D721Med (cell line): Measurements from ENCODE around the gene AP3B1.
"Not testable (repeated sequence)": the region's sequence is repeated elsewhere in the genome, so short reads cannot be mapped to it uniquely, and the experiment has no call there.

Experiments used
- DNase-seq: peaks from one replicate; pipeline ENCODE4 v3.0.0; 2011; ENCODE audit warnings: low spot score; ENCODE audit not compliant: insufficient read length
- FAIRE-seq: peaks from 2 replicates; lab custom pipeline; 2011; peaks lifted over from hg19 to GRCh38; lab: Jason Lieb, UNC
- TF ChIP-seq, protein P1 (sequence below): IDR thresholded peaks from 2 replicates; pipeline ENCODE4 v1.5.1; 2012; ENCODE audit warnings: mild to moderate bottlenecking, control low read depth; ENCODE audit not compliant: insufficient read depth; ENCODE audit errors: missing control alignments

AP3B1 gene

DNA sequence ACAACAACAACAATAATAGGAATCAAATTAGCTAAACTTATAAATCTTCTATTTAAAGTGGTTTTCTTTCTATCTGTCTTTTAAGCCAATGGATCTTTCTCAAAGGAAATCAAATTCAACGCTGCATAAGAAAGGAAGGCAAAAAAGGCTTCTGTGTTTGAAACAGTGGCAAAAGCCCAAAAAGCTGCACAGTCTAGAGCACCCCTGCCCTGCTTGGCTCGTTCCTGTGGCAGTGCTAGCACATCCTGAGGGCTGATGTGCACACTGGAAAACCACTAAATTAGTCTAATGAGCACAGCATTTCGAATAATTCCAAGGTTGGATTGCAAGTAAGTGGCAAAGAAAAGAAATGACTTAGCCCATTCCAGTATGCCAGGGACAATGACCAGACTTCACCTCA is 80.7 kb downstream of the AP3B1 start:
- DNase-seq = no peak
- no peak for FAIRE-seq
- TF ChIP-seq, protein P1, sequence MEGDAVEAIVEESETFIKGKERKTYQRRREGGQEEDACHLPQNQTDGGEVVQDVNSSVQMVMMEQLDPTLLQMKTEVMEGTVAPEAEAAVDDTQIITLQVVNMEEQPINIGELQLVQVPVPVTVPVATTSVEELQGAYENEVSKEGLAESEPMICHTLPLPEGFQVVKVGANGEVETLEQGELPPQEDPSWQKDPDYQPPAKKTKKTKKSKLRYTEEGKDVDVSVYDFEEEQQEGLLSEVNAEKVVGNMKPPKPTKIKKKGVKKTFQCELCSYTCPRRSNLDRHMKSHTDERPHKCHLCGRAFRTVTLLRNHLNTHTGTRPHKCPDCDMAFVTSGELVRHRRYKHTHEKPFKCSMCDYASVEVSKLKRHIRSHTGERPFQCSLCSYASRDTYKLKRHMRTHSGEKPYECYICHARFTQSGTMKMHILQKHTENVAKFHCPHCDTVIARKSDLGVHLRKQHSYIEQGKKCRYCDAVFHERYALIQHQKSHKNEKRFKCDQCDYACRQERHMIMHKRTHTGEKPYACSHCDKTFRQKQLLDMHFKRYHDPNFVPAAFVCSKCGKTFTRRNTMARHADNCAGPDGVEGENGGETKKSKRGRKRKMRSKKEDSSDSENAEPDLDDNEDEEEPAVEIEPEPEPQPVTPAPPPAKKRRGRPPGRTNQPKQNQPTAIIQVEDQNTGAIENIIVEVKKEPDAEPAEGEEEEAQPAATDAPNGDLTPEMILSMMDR = no peak

DNA sequence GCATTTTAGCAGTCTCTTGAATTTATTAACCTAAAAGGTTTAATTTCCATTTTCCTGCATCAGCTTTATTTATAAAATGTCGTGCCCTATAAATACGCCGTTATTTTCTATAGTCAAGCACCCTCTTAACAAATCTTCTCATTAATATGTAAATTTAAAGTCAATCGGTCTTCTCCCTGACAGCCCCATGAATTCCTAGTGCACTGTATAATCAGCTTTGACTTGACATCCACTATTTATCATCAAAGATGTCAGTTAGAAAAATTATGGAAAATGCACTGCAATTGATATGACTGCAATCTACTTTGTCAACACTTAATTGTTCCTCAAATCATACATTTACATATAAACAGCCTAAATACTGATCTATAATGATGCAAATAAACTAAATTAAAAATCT is 83.4 kb downstream of the AP3B1 start:
- DNase-seq = no peak
- FAIRE-seq = no peak
- TF ChIP-seq, protein P1 = no peak

DNA sequence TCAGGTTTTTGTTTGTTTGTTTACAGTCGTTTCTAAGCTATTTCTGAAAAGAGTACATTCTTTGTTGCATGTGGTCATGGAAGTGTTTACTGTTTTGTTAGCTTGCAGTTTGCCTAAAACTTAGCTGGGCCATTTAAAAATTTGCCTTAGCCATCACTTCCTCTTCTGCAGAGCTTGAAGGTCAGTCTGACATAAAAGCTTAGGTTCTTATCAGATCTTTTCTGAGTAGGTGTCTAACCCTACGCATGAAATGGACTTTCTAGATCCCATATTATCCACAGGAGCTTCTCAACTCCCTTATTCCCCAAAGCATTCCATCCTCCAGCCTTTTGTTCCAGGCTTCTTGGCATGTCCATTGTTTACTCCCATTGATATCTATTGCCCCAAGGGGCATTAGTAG is 90.3 kb downstream of the AP3B1 start:
- no peak for DNase-seq
- TF ChIP-seq, protein P1 = no peak
- no peak for FAIRE-seq

DNA sequence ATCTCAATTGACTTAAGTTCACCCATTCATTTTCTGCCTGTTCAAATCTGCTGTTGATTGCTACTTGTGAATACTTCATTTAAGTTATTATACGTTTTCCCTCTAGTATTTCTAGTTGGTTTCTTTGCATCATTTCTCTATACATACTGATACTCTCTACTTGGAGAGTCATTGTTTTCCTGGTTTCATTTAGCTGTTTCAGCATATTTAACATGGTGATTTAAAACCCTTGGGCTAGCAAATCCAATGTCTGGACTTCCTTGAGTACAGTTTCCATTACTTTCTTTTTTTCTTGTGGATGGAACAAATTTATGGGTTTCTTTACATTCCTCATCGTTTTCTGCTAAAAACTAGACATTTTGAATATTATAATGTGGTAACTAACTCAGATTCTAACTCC is 90.7 kb downstream of the AP3B1 start:
- TF ChIP-seq, protein P1 = no peak
- no peak for FAIRE-seq
- DNase-seq = no peak

DNA sequence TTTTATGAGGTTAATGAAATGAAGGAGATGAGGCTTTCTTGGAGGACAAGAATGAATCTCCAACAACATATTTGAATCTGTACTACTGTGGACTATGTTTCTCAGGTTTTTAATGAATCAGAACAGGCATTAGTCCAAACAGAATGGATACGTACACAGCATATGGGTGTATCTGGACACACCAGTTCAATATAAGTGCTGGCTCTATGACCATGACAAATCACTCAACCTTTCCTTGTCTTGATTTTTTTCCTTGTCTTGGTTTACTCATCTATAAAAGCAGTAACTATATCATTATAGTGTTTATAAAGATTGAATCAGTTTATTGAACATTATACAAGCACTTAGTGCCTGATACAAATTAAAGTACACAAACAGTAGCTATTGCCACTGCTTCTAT is 104.1 kb downstream of the AP3B1 start:
- FAIRE-seq (no peak), DNase-seq (no peak)
- TF ChIP-seq, protein P1 = no peak

DNA sequence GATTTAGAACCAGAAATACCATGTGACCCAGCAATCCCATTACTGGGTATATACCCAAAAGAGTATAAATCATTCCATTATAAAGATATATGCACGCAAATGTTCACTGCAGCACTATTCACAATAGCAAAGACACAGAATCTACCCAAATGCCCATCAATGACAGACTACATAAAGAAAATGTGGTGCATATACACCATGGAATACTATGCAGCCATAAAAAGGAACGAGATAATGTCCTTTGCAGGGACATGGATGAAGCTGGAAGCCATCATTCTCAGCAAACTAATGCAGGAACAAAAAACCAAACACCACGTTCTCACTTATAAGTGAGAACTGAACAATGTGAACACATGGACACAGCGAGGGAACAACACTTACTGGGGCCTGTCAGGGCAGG is 105.8 kb downstream of the AP3B1 start:
- DNase-seq, FAIRE-seq: not testable (repeated sequence)

DNA sequence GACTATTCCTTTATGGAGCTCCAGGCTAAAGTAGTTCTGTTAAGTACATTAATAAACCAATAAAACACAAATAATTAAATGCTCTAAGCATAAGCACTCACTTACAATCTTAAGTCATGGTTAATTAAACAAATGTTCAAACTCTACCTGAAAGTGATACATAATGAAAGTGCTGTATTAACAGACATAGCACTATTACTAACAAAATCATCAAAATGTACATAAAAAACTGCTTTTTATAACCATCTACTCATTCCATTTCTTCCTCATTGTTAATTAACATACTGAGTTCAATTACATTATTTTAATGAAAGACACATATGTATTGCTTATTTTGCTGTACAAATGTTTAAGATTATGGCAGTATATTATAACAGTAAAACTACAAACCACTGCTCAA is 107.3 kb downstream of the AP3B1 start:
- FAIRE-seq (peak; percentile 16), DNase-seq (no peak)
- TF ChIP-seq, protein P1 = no peak

DNA sequence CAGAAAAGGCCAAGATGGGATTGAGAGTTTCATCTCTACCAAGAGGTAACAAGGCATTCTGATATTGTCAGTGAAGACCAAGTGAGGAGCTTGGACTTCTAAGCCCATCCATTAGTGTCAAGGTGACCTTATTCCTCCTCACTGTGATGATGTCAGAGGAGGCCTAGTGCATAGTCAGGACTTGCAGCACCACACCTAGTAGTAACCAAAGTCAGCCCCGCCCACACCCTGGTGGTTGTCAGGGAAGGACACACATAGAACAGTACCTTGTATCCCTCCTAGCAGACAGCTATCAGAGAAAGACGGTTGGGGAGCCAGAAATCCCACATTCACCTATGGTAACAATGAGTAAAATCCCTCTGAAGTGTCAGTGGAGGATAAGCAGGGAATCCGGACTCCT is 111.7 kb downstream of the AP3B1 start:
- DNase-seq (no peak), FAIRE-seq (no peak)
- TF ChIP-seq, protein P1 = no peak
